ENCODE results near the gene PIAS4. TPM values are rescaled to one million over a fixed set of nuclear protein-coding genes. Genes with fewer than 3 reads are reported as not detected.

PIAS4 gene
- total and polyA plus RNA-seq, 8 donors, result 6.6 to 93.6 (median 16.1) TPM

GRCh38 chr19:4038057-4038456, 30.5 kb downstream of the PIAS4 start:
- Histone ChIP-seq H3K27ac (peak overlapping the region in 1 of 5 donors; percentile 61), H3K4me1 (peaks cover 8 to 34% (median 24%) of the 10 kb centered on the region in 4 donors)
- WGBS, 5 donors, result 83 to 91% (median 87%) methylated on average over 24 to 33 of the region's 33 CpGs

GRCh38 chr19:4038661-4039423, 31.3 kb downstream of the PIAS4 start:
- Histone ChIP-seq H3K27me3 (no peaks in the 10 kb centered on the region), H3K4me1 (peaks cover 9 to 42% (median 32%) of the 10 kb centered on the region in 4 donors), H3K4me3 (no peak overlapping the region), H3K9me3 (no peaks in the 10 kb centered on the region), H3K36me3 (peaks cover 36 to 73% (median 64%) of the 10 kb centered on the region in 4 donors), H3K27ac (peak overlapping the region; percentile 30 to 64 (median 61))
- 46 to 70% (median 63%) methylated on average over 39 to 40 of the region's 40 CpGs for WGBS, 5 donors
- intact Hi-C loops (cut with DNase I; ENCODE audit: low total_unique reads), result no loop called here
- peak in 1 of 2 donors; percentile 49 for DNase-seq
- TF ChIP-seq CTCF (IDR thresholded peaks at IDR 0.05) (no peak), POLR2A (IDR thresholded peaks at IDR 0.05) (no peak), POLR2AphosphoS5 (IDR thresholded peaks at IDR 0.05) (no peak), EP300 (IDR thresholded peaks at IDR 0.05) (no peak)

More at GRCh38 chr19:4038057-4038456, 30.5 kb downstream of the PIAS4 start:
- intact Hi-C loops (cut with DNase I; ENCODE audit: low total_unique reads), result no loop called here
- Histone ChIP-seq H3K36me3 (peaks cover 44 to 80% (median 72%) of the 10 kb centered on the region in 4 donors), H3K27me3 (no peaks in the 10 kb centered on the region), H3K9me3 (no peaks in the 10 kb centered on the region), H3K4me3 (no peak overlapping the region)
- TF ChIP-seq POLR2A (IDR thresholded peaks at IDR 0.05) (no peak), CTCF (IDR thresholded peaks at IDR 0.05) (no peak), POLR2AphosphoS5 (IDR thresholded peaks at IDR 0.05) (no peak)
- no peak for DNase-seq

GRCh38 chr19:4042064-4042730, 34.7 kb downstream of the PIAS4 start:
- Histone ChIP-seq H3K27me3 (no peaks in the 10 kb centered on the region), H3K4me3 (no peak overlapping the region), H3K36me3 (peaks cover 36 to 68% (median 62%) of the 10 kb centered on the region in 4 donors), H3K9me3 (no peaks in the 10 kb centered on the region), H3K27ac (peak overlapping the region; percentile 67 to 90 (median 79)), H3K4me1 (peaks cover 24 to 66% (median 56%) of the 10 kb centered on the region in 4 donors)
- intact Hi-C loops (cut with DNase I; ENCODE audit: low total_unique reads), result no loop called here
- no peak for DNase-seq
- 65 to 79% (median 75%) methylated on average over 12 to 14 of the region's 14 CpGs for WGBS, 5 donors
- TF ChIP-seq POLR2A (IDR thresholded peaks at IDR 0.05) (no peak), POLR2AphosphoS5 (IDR thresholded peaks at IDR 0.05) (no peak), CTCF (IDR thresholded peaks at IDR 0.05) (no peak), EP300 (IDR thresholded peaks at IDR 0.05) (no peak)

GRCh38 chr19:4042731-4043082, 35.2 kb downstream of the PIAS4 start:
- Histone ChIP-seq H3K36me3 (peaks cover 36 to 68% (median 62%) of the 10 kb centered on the region in 4 donors), H3K27ac (peak overlapping the region; percentile 67 to 90 (median 79)), H3K9me3 (no peaks in the 10 kb centered on the region), H3K4me3 (no peak overlapping the region), H3K4me1 (peaks cover 24 to 69% (median 56%) of the 10 kb centered on the region in 4 donors), H3K27me3 (no peaks in the 10 kb centered on the region)
- peak; percentile 89 for DNase-seq
- intact Hi-C loops (cut with DNase I; ENCODE audit: low total_unique reads), result no loop called here
- no peak for TF ChIP-seq EP300 (IDR thresholded peaks at IDR 0.05)
- peak in 1 of 3 donors; percentile 29 for TF ChIP-seq POLR2AphosphoS5 (IDR thresholded peaks at IDR 0.05)
- no peak for TF ChIP-seq POLR2A (IDR thresholded peaks at IDR 0.05)
- no peak for TF ChIP-seq CTCF (IDR thresholded peaks at IDR 0.05)
- WGBS, 5 donors, result 21 to 68% (median 41%) methylated on average over 6 to 14 of the region's 14 CpGs
